ENCODE data around the gene CDKN1A.
A peak's percentile ranks its signal among the peaks of the same experiment; 100 is the strongest.
"Not testable (repeated sequence)": the region's sequence is repeated elsewhere in the genome, so short reads cannot be mapped to it uniquely, and the experiment has no call there.

The CDKN1A gene

DNA sequence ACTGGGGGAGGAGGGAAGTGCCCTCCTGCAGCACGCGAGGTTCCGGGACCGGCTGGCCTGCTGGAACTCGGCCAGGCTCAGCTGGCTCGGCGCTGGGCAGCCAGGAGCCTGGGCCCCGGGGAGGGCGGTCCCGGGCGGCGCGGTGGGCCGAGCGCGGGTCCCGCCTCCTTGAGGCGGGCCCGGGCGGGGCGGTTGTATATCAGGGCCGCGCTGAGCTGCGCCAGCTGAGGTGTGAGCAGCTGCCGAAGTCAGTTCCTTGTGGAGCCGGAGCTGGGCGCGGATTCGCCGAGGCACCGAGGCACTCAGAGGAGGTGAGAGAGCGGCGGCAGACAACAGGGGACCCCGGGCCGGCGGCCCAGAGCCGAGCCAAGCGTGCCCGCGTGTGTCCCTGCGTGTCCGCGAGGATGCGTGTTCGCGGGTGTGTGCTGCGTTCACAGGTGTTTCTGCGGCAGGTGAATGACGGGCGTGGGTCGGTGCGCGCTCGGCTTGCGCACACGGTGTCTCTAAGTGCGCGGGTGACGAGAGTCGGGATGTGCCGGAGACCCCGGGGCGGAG lies at the start of gene CDKN1A:
Gene CDKN1A, plus strand, starts transcription at position 227 of the 555 bp plus-strand sequence. CDS start 5,388 bp downstream, outside the sequence.
- peak; percentile 74 to 86 for DNase-seq

GRCh38 chr6:36629784-36630183 lies 48.7 kb upstream of the CDKN1A start:
- no peak for DNase-seq

GRCh38 chr6:36631326-36632011 lies 47.0 kb upstream of the CDKN1A start:
- DNase-seq: no peak

- DNase-seq: no peak
Observed at GRCh38 chr6:36633370-36633769, 45.1 kb upstream of the CDKN1A start.

DNA sequence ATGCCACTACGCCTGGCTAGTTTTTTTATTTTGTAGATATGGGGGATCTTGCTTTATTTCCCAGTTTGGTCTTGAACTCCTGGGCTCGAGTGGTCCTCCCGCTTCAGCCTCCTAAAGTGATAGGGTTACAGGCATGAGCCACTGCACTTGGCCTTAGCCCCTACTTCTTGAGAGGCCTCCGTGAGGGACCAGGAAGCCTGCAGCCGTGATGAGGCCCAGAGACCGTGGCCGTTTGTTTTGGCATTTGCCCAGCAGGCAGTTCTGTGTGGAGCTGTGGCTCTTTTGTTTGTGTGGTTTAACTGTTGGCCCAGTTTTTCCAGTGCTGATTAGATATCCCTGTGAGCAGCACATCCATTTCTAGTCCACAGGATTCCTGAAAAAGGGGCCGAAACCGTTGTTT lies 44.6 kb upstream of the CDKN1A start:
- peak; percentile 26 to 34 for DNase-seq

DNA sequence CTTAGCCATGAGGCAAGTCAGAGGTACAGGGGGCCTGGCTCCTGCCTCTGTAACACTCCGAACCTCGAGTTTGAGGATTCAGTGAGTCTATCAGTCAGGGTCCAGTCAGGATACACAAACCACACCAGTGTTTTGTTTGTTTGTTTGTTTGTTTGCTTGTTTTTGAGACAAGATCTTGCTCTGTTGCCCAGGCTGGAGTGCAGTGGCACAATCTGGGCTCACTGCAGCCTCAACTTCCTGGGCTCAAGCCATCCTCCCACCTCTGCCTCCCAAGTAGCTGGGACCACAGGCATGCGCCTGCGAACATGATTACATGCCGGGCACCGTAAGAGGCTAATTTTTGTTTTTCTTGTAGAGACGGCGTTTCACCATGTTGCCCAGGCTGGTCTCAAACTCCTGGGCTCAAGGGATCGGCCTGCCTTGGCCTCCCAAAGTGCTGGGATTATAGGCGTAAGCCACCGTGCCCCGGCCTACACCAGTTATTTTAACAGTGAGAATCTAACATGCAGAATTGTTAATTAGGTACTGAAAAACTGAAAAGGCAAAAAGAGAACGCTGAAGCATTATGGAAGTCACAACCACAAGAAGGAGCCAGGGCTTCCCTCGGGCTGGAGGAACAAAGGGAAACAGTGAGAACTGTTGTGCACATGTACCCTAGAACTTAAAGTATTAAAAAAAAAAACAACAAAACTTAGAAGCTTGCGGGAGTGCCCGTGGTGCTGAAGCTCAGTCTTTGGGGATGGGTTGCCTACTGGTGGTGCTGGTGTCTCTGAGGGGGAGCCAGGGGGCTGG lies 44.0 kb upstream of the CDKN1A start:
- DNase-seq: no peak

- DNase-seq: no peak
Observed at GRCh38 chr6:36636283-36636682, 42.2 kb upstream of the CDKN1A start.

GRCh38 chr6:36636687-36637418 lies 41.7 kb upstream of the CDKN1A start:
- no peak for DNase-seq

DNA sequence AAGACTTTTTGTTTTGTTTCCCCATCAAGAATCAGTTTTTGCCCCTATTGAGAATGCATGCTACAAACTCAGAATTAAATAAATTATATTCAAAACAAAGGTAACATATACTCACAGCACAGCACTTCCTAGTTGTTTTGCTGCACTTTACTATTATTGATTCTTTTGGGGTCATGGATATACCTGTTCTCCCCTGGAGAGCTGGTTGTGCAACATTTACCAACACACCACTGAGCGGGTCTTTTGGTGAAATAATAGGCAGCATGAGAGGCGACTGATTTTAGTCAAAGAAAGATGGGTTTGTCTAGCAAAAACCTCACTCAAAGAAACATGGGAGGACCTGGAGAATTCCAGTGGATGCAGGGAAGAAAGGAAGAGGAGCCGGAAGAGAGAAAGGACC lies 39.9 kb upstream of the CDKN1A start:
- no peak for DNase-seq

GRCh38 chr6:36639171-36639808 lies 39.2 kb upstream of the CDKN1A start:
- no peak for DNase-seq

GRCh38 chr6:36641543-36641942 lies 37.0 kb upstream of the CDKN1A start:
- DNase-seq: no peak

GRCh38 chr6:36642913-36643817 lies 35.3 kb upstream of the CDKN1A start:
- peak in 1 of 2 experiments; percentile 25 for DNase-seq

- no peak for DNase-seq
Observed at GRCh38 chr6:36643977-36644376, 34.5 kb upstream of the CDKN1A start.

DNA sequence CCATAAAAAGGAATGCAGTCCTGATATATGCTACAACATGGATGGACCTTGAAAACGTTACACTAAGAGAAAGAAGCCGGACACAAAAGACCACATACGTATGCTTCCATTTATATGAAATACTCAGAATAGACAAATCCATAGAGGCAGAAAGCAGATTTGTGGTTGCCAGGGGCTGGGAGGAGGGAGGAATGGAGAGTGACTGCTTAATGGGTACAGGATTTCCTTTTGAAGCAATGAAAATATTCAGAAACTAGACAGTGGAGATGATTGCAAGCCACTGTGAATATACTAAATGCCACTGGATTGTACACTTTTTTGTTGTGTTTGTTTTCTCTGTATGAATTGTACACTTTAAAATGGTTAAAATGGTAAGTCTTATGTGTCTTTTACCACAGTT lies 29.4 kb upstream of the CDKN1A start:
- DNase-seq: no peak

GRCh38 chr6:36649701-36650484 lies 28.6 kb upstream of the CDKN1A start:
- no peak for DNase-seq

GRCh38 chr6:36650848-36651478 lies 27.6 kb upstream of the CDKN1A start:
- no peak for DNase-seq

GRCh38 chr6:36651659-36652379 lies 26.7 kb upstream of the CDKN1A start:
- no peak for DNase-seq

DNA sequence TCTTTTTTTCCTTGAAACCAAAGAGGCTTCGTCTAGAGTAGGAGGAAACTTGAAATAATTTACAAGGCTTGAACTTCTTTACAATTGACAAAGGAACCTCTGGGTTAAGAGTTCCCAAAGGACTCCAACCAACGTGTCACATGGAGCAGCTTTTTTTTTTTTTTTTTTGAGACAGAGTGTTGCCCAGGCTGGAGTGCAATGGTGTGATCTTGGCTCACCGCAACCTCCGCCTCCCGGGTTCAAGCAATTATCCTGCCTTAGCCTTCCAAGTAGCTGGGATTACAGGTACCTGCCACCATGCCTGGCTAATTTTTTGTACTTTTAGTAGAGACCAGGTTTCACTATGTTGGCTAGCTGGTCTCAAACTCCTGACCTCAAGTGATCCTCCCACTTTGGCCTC lies 24.0 kb upstream of the CDKN1A start:
- not testable (repeated sequence) for DNase-seq

GRCh38 chr6:36655085-36655724 lies 23.3 kb upstream of the CDKN1A start:
- DNase-seq: no peak

Data from SHP77 (cell line).